ENCODE results near the gene TMEM92.

TMEM92 gene

DNA sequence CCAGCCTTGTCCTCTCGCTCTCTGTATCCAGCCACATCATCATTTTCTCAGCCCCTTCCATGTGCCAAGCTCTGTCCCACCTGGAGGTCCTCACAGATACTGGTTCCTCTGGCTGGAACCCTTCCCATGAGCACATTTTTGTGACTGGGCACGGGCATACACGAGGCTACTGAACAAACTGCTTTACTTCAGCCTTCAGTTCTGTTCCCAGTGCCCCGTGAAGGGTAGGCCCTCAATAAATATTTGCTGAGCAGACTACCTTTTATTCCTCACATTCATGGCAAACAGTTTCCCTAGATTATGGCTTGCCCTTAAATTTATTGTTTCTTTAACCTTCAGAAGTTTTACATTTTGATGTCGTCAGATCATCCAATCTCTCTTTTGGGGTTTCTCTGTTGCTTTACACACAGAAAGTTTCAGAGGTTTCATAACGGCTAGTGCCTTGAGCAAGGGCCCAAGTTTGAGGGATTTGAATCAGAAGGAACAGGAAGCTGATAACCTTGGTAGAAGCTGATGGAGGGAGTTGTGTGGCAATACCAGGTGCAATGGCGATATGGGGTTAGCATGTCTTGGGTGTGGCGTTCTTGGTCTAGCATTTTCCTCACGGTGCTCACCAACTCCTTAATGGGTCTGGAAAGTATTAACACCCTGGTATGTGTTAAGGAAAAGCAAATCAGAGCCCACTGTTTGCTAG lies 27.8 kb downstream of the TMEM92 start:
- Histone ChIP-seq H3K27ac (no peak overlapping the region), H3K4me3 (no peak overlapping the region)
- no peak for DNase-seq (ENCODE audit: low spot score)
- TF ChIP-seq, protein P1, sequence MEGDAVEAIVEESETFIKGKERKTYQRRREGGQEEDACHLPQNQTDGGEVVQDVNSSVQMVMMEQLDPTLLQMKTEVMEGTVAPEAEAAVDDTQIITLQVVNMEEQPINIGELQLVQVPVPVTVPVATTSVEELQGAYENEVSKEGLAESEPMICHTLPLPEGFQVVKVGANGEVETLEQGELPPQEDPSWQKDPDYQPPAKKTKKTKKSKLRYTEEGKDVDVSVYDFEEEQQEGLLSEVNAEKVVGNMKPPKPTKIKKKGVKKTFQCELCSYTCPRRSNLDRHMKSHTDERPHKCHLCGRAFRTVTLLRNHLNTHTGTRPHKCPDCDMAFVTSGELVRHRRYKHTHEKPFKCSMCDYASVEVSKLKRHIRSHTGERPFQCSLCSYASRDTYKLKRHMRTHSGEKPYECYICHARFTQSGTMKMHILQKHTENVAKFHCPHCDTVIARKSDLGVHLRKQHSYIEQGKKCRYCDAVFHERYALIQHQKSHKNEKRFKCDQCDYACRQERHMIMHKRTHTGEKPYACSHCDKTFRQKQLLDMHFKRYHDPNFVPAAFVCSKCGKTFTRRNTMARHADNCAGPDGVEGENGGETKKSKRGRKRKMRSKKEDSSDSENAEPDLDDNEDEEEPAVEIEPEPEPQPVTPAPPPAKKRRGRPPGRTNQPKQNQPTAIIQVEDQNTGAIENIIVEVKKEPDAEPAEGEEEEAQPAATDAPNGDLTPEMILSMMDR (IDR thresholded peaks at IDR 0.05) = no peak

DNA sequence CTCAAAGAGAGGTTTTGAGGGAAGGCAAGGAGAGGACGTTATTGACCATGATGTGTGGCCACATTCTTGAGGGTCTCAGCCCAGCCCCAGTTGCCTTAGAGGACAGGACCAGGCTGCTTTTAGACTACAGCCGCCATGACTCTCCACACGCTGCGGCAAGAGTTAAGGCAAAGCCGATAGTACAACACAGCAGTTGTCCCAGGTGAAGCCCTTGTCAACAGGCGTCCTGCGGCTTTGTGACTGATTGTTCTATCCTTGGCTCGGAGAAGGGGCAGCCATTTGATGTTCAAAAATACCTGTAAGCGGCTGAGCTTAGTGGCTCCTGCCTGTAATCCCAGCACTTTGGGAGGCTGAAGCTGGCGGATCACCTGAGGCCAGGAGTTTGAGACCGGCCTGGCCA lies 28.8 kb downstream of the TMEM92 start:
- DNase-seq (ENCODE audit: low spot score) = no peak
- Histone ChIP-seq H3K27ac (no peak overlapping the region), H3K4me3 (no peak overlapping the region)
- TF ChIP-seq, protein P1 (IDR thresholded peaks at IDR 0.05) = no peak

DNA sequence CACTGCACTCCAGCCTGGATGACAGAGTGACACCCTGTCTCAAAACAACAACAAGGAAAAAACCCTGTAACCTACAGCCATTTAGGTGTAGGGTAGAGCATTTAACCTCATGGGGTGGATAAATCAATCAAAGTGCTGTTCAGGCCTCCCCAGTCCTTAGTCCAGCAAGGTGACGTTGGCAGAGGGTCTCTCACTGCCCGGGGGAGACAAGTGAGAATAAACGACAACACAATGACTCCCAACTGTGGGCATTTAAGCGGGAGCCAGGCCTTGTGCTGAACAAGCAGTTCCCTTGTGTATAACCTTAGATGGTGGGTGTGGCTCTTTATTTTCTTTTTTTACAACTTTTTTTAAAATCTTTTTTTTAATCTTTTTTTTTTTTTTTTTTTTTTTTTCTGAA lies 29.3 kb downstream of the TMEM92 start:
- no peak for DNase-seq (ENCODE audit: low spot score)
- TF ChIP-seq, protein P1 (IDR thresholded peaks at IDR 0.05) = no peak
- no peak overlapping the region for H3K4me3 ChIP-seq
- H3K27ac ChIP-seq = no peak overlapping the region

DNA sequence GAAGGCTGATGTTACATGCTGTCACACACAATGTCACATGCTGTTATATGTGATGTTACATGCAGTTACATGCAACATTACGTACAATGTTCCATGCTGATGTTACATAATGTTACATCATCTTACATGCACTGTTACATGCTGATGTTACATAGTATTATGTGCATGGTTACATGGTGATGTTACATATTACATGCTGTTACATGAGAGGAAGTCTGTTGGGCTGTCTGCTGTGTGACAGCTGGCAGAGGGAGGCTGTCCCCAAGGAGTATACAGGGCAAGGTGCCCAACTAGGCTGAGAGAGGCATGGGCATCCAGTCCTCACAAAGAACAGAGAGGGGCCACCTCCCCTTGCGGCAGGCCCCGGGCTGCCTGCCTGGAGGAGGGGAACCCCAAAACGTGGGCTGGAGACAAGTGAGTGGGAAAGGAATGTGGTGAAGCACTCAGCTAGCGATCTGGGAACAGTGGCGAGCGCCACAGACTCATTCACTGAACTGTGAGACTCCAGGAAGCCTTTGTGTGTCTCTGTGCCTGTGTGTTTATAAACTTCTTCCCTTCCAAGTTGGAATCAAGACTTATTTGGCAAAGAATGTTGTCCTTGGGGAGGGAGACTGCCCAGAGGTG lies 30.6 kb downstream of the TMEM92 start:
- TF ChIP-seq, protein P1 (IDR thresholded peaks at IDR 0.05) = no peak
- H3K4me3 ChIP-seq = peak overlapping the region; percentile 54
- DNase-seq (ENCODE audit: low spot score) = peak; percentile 78
- peak overlapping the region; percentile 32 to 84 for H3K27ac ChIP-seq

DNA sequence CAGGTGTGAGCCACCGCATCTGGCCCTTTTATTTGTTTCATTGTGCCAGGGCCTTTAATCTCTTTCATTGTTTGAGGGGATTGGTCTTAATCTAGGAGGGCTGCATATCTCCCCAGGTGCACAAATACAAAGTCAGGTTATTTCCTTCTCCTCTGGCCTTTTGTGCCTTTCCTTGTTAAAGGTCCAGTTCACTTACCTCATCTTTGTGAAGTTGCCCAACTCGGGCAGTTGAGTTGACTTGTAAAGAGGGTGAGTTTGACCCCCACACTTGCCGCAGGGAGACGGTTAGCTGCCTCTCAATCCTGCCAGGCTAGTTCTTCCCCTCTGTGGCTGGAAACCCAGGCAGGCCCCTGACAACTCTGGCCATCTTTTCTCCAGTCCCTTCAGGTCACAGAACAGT lies 33.4 kb downstream of the TMEM92 start:
- DNase-seq (ENCODE audit: low spot score) = no peak
- TF ChIP-seq, protein P1 (IDR thresholded peaks at IDR 0.05) = no peak
- Histone ChIP-seq H3K4me3 (no peak overlapping the region), H3K27ac (no peak overlapping the region)

DNA sequence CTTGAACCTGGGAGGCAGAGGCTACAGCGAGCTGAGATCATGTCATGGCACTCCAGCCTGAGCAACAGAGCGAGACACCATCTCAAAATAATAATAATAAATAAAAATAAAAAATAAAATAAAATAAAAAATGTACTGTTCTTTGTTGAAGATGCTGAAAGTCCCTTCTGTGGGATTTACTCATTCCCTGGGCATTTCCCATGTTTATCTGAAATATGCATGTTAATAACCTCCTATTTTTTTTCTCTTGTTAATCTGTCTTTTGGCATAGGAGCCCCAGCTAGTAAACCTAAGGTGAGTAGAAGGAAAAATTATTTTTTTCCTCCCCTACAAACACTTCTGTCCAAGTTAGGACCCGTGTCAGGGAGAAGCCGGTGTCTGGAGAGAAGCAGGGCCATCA lies 34.4 kb downstream of the TMEM92 start:
- Histone ChIP-seq H3K27ac (no peak overlapping the region), H3K4me3 (no peak overlapping the region)
- TF ChIP-seq, protein P1 (IDR thresholded peaks at IDR 0.05) = no peak
- no peak for DNase-seq (ENCODE audit: low spot score)

Measured in coronary artery (tissue), 2 donors.